Aorta (tissue), 5 donors: Measurements from ENCODE around the gene PRXL2A. TPM values are rescaled to one million over a fixed set of nuclear protein-coding genes. Genes with fewer than 3 reads are reported as not detected.

ENCODE experiments used
- ATAC-seq: fragments of 200-7000 bp; cut with Tn5 transposase; one replicate; pipeline ENCODE4 v1.9.1; 2022; ENCODE audit warnings: moderate library complexity; ENCODE audit not compliant: low FRiP score
- DNase-seq, 2 donors: peaks; one replicate each; pipeline ENCODE4 v3.0.0-alpha.2; 2020
- H3K27ac ChIP-seq, 2 donors: one replicate each; pipeline ENCODE4 v1.5.1; 2013; ENCODE audit warnings: low read length in 2 of 2, mild to moderate bottlenecking in 2 of 2, moderate library complexity in 2 of 2, control low read depth in 1 of 2, inconsistent platforms in 1 of 2, low read depth in 1 of 2
- H3K27me3 ChIP-seq, 2 donors: one replicate each; pipeline ENCODE4 v1.6.1; 2013; ENCODE audit warnings: control low read depth in 1 of 2, low read length in 1 of 2, mild to moderate bottlenecking in 1 of 2, moderate library complexity in 1 of 2; ENCODE audit not compliant: insufficient read depth in 2 of 2, control insufficient read depth in 1 of 2
- H3K36me3 ChIP-seq, 2 donors: one replicate each; pipeline ENCODE4 v1.6.1; 2013; ENCODE audit warnings: control low read depth in 1 of 2, low read length in 1 of 2, mild to moderate bottlenecking in 1 of 2; ENCODE audit not compliant: insufficient read depth in 2 of 2, control insufficient read depth in 1 of 2
- H3K4me1 ChIP-seq, 2 donors: one replicate each; pipeline ENCODE4 v1.6.1; 2013; ENCODE audit warnings: low read length in 2 of 2, control low read depth in 1 of 2, mild to moderate bottlenecking in 1 of 2, moderate library complexity in 1 of 2; ENCODE audit not compliant: insufficient read depth in 2 of 2, control insufficient read depth in 1 of 2
- H3K4me3 ChIP-seq, 2 donors: one replicate each; pipeline ENCODE4 v1.5.1; 2013; ENCODE audit warnings: low read length in 2 of 2, control low read depth in 1 of 2, mild to moderate bottlenecking in 1 of 2
- H3K9me3 ChIP-seq: one replicate; pipeline ENCODE4 v1.6.1; 2013; ENCODE audit warnings: mild to moderate bottlenecking, low read length; ENCODE audit not compliant: control insufficient read depth
- WGBS, 2 donors: extraction: QIAGEN DNeasy Blood & Tissue Kit; methylation state at CpG; one replicate each; pipeline ENCODE4 v1.1.7; 2013; 5-methylcytosine and 5-hydroxymethylcytosine counted together
- intact Hi-C, 2 donors: fragments of 100-400 bp; cut with DNase I; formaldehyde crosslinking; loops; one replicate each; pipeline versions ENCODE4 v1.14.2 to v1.15.0; 2022
- polyA plus RNA-seq, 2 donors: library from polyadenylated mRNA; stranded (reverse); fragments of 200-250 nt; gene quantifications; one replicate each; pipeline ENCODE4 v1.2.3, GENCODE V29; 2013
- total RNA-seq, 2 donors: library from RNA; stranded (reverse); fragmentation: NEBNext Ultra II Directional; extraction: Animal tissue kit (Norgen Biotek cat#: 25700); gene quantifications; one replicate each; pipeline ENCODE4 v1.2.1, GENCODE V29; 2021
- donor health status: healthy with polysubstance abuse.
- donor health status: Bipolar disorder and iron deficiency.
- donor health status: DM: no; HTN: no; CAD: no.
- donor health status: DM: no; HTN: no; CAD: no.
- donor health status: DM: yes; HTN: yes; CAD: no.

Gene PRXL2A
- total and polyA plus RNA-seq, 4 donors, result 15.6 to 43.1 (median 36.0) TPM

DNA sequence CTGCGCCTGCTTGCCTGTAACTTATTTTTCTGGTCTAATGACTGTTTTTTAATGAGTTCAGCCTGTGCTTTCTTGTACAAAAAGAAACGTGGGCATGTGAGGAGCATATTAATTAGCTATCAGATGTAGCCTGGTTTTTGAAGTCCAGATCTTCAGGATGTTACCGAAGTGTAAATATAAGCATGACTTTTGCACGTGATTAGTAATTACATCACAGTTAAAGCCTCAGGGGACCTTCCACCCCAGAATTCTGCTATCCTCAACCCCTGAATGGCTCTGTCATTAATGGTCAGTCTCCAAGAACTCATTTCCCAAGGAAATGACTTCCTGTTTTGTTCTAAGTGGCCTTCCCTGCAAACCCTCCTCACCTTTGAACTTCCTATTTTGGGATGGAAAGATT lies 2.1 kb upstream of the PRXL2A start:
- H3K9me3 ChIP-seq, result no peaks in the 10 kb centered on the region
- intact Hi-C loops, result no loop called here
- H3K36me3 ChIP-seq, result no peaks in the 10 kb centered on the region
- no peak for ATAC-seq
- WGBS, 2 donors, result 77 to 78% methylated on average over 4 of the region's 4 CpGs
- no peaks in the 10 kb centered on the region for H3K27me3 ChIP-seq
- no peak overlapping the region for H3K27ac ChIP-seq
- H3K4me1 ChIP-seq, result no peaks in the 10 kb centered on the region
- no peak for DNase-seq
- H3K4me3 ChIP-seq, result no peak overlapping the region

DNA sequence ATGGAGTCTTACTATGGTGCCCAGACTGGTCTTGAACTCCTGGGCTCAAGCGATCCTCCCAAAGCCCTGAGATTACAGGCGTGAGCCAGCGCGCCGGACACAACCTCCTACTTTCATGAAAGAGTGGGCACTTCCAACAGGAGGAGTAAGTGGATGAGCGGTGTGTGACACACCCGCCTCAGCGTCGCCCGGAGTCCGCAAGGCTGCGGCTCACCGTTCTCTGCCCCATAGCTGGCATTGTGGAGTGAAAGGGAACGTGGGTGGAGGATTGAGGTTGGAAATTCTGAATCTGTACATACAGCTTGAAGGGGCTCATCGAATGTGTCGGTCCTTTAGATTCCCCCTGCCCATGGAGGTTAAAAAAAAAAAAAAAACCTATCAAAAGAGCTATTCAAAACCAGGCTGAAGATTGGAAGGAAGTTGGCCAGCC lies 524 bp upstream of the PRXL2A start:
- Histone ChIP-seq H3K9me3 (no peaks in the 10 kb centered on the region), H3K27ac (no peak overlapping the region), H3K36me3 (no peaks in the 10 kb centered on the region), H3K4me3 (peak overlapping the region; percentile 44 to 76), H3K27me3 (no peaks in the 10 kb centered on the region), H3K4me1 (no peaks in the 10 kb centered on the region)
- no peak for DNase-seq
- ATAC-seq, result peak; percentile 24
- WGBS, 2 donors, result 14 to 15% methylated on average over 16 of the region's 16 CpGs
- intact Hi-C loops, result loop anchor here in 1 of 2 donors (2.0 kb wide), 1 partner anchor 47 kb away; the partner anchor contains the start of gene TSPAN14

DNA sequence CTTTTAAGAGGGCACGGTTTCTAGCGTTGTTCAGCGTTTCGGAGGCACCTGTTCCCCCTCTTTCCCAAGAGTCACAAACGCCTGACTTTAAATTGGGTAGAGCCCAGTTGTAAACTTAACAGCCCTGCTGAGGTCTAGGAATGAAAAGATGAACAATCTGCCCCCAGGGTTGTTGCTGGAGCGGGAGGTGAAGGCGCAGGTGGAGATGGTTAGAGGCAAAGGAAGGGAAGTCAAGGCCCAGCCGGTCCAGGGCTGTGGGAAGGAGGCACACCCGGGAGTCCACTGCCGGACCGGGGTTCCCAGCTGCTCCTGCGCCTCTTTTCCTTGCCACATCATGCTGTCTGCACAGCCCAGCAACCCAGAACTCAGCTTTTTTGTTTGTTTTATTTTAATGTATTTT lies 770 bp downstream of the PRXL2A start:
- Histone ChIP-seq H3K27ac (no peak overlapping the region), H3K4me1 (no peaks in the 10 kb centered on the region), H3K4me3 (peak overlapping the region; percentile 71 to 76), H3K36me3 (no peaks in the 10 kb centered on the region), H3K27me3 (no peaks in the 10 kb centered on the region), H3K9me3 (no peaks in the 10 kb centered on the region)
- 38% methylated on average over 12 of the region's 12 CpGs for WGBS, 2 donors
- ATAC-seq (no peak), DNase-seq (no peak)
- intact Hi-C loops, result loop anchor here in 1 of 2 donors (2.0 kb wide), 1 partner anchor 46 kb away; the partner anchor contains the start of gene TSPAN14

DNA sequence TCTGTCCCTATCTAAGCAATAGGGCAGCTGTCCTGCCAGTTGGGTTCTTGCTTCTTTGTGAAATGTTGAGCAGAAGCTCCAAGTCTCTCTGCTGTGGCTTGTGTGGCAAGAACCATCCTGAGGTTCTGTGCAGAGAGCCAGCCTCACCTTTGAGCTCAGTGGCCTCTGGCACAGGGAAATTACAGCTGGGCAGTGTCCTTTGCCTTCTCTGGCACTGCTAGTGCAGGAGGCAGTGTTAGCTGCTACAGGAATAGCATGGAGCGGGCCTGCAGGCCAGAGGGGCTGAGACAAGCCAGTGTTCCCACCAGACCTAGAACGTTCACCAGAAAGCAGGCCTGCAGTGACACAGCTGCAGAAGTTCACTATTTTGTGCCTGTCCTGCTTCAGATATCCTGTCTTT lies 1.8 kb downstream of the PRXL2A start:
- DNase-seq (no peak), ATAC-seq (no peak)
- no peaks in the 10 kb centered on the region for H3K27me3 ChIP-seq
- no peak overlapping the region for H3K27ac ChIP-seq
- no peaks in the 10 kb centered on the region for H3K36me3 ChIP-seq
- intact Hi-C loops, result no loop called here
- no peaks in the 10 kb centered on the region for H3K4me1 ChIP-seq
- no peaks in the 10 kb centered on the region for H3K9me3 ChIP-seq
- 59% methylated on average over 2 of the region's 2 CpGs for WGBS, 2 donors
- H3K4me3 ChIP-seq, result no peak overlapping the region

DNA sequence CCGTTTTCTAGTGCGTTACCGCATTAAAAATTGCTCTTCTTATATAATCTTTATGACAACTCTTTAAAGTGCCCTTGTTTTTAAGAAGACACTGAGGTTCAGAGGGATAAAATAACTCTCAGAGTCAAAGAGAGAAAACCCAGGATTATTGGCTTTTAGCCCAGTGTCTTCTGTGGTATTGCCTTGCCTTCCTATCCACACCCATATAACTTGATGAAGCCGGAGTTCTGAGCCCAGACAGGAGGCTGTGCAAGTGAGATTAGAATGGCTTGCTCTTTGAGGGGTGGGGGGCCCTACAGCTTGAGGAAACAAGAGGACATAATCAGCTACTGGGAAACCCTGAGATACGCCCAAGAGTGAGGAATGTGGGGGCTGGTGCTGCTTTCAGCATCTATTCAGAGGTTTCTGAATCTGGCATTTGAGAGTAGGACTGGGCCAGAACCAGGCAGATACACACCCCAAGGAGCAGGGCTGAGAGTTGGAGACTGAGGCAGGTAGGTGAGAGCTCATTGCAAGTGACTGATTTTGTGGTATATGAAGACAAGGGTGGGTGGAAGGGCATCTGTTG lies 2.3 kb downstream of the PRXL2A start:
- Histone ChIP-seq H3K4me1 (no peaks in the 10 kb centered on the region), H3K27ac (no peak overlapping the region), H3K36me3 (no peaks in the 10 kb centered on the region), H3K4me3 (no peak overlapping the region), H3K27me3 (no peaks in the 10 kb centered on the region), H3K9me3 (no peaks in the 10 kb centered on the region)
- intact Hi-C loops, result no loop called here
- DNase-seq (no peak), ATAC-seq (no peak)
- 93 to 95% methylated on average over 5 of the region's 5 CpGs for WGBS, 2 donors

DNA sequence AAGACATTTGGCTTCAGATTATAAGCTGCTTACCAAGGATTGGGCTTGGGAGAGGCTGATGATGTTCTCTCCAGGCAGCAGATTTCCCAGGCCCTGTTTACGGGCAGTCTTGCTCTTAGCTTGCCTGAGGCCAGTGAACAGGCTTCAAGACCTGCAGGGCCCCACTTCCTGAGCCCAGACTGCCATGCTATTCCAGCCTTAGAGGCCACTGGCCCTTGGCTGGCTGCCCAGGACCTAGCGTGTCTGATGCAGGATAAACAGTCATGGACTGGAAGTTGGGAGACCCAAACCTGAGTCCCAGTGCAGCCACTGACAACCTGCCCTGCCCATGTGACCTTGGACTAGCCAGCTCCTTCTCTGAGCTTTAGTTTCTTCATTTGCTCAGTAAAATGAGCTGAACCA lies 2.9 kb downstream of the PRXL2A start:
- H3K9me3 ChIP-seq, result no peaks in the 10 kb centered on the region
- WGBS, 2 donors, result 55 to 59% methylated on average over 2 of the region's 2 CpGs
- no peak for ATAC-seq
- intact Hi-C loops, result no loop called here
- H3K27ac ChIP-seq, result no peak overlapping the region
- H3K36me3 ChIP-seq, result no peaks in the 10 kb centered on the region
- no peak for DNase-seq
- H3K4me3 ChIP-seq, result no peak overlapping the region
- H3K4me1 ChIP-seq, result no peaks in the 10 kb centered on the region
- H3K27me3 ChIP-seq, result no peaks in the 10 kb centered on the region

DNA sequence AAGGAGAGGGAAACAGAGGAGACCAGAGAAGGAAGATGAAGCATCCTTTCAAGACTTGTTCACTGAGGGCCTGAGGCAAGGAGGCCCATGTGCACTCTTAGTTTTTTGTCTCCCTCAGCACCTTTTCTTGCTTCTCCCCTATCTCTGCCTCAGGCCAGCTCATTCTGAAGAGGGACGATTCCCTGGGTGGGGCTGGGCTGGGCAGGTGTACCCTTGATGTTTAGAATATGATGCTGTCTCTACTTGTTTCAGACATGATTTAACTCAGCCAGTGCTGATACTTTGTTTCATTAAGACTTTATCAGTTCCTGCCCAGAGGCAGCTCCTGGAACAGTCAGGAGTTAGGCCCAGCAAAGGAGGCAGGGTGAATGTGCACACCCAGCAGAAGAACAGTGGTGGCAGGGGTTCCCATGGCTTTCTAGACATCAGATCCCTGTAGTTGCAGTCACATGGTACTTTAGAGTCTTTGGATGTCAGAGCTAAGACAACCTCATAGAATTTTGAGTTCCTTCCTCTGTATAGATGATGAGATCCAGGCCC lies 3.4 kb downstream of the PRXL2A start:
- 97 to 100% methylated on average over 1 of the region's 1 CpG for WGBS, 2 donors
- Histone ChIP-seq H3K27me3 (no peaks in the 10 kb centered on the region), H3K4me1 (no peaks in the 10 kb centered on the region), H3K4me3 (no peak overlapping the region), H3K36me3 (no peaks in the 10 kb centered on the region), H3K27ac (no peak overlapping the region), H3K9me3 (no peaks in the 10 kb centered on the region)
- ATAC-seq (no peak), DNase-seq (no peak)
- intact Hi-C loops, result no loop called here

DNA sequence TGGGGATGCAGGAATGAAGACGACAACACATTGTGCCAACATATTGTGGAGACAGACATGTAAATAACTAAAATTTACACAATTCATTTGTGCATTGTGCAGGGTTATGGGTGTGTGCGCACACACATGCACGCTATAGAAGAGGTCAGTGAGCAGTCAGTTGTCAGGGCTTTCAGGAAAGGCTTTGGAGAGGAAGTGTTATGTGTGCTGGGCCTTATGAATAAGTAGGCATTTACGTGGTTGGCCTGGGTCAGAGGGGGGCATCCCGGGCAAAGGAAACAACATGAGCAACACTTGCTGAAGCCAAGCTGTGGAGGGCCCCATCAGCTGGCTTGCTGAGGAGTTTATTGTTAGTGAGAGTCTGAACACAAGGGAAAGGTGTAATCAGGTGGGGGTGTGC lies 4.1 kb downstream of the PRXL2A start:
- no peak overlapping the region for H3K4me3 ChIP-seq
- H3K4me1 ChIP-seq, result no peaks in the 10 kb centered on the region
- no peak for ATAC-seq
- intact Hi-C loops, result no loop called here
- no peaks in the 10 kb centered on the region for H3K36me3 ChIP-seq
- DNase-seq, result no peak
- WGBS, 2 donors, result 88 to 91% methylated on average over 5 of the region's 5 CpGs
- no peaks in the 10 kb centered on the region for H3K9me3 ChIP-seq
- H3K27me3 ChIP-seq, result no peaks in the 10 kb centered on the region
- H3K27ac ChIP-seq, result no peak overlapping the region

DNA sequence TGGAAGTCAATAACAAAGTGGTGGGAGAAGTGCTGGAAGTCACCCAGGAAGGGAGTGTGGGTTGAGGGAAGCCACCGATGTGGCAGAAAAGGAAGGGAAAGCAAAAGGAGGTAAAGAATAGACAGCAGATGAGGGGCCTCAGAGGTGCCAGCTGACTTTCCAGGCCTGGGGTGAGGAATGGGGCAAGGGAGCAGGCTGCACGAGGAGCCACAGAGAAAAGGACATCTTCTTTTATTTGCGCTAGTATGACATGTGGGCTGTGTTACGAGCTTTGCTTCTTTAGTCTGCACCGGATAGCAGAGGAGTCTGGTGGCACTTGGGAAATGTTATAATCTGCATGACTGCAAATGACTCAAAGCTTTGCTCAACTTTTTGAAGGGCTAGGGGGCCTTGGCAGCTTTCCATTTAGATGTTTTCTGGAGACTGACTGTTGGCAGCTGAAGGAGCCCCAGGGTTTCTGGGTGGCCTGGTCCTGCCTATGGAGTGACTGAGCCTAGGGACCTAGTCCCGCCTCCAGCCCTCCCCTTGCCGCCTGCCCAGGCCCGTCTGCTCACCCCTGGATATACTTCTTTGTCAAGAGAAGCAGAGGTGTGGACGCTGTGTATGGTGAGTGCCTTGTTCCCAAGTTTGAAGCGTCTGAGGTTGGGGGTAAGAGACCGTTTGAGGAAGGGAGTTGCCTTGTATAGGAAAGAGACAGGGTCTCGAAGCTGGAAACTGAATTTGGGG lies 5.1 kb downstream of the PRXL2A start:
- Histone ChIP-seq H3K4me1 (no peaks in the 10 kb centered on the region), H3K9me3 (no peaks in the 10 kb centered on the region), H3K27me3 (no peaks in the 10 kb centered on the region), H3K36me3 (no peaks in the 10 kb centered on the region), H3K4me3 (no peak overlapping the region), H3K27ac (no peak overlapping the region)
- ATAC-seq (no peak), DNase-seq (no peak)
- intact Hi-C loops, result no loop called here
- WGBS, 2 donors, result 58 to 67% methylated on average over 12 of the region's 12 CpGs
